Measurements from ENCODE around the gene EDARADD.

GRCh38 chr1:236397173-236397759 lies 3.2 kb downstream of the EDARADD start:
- TF ChIP-seq CTCF (IDR thresholded peaks at IDR 0.05; ENCODE audit: low read depth, low read length) (no peak), EZH2phosphoT487 (IDR thresholded peaks at IDR 0.05; ENCODE audit: low read depth) (no peak)

All from OCI-LY3 (cell line).